Neural progenitor cell (in vitro differentiated cells): ENCODE data around the gene CCDC8.

Experiments used
- CTCF ChIP-seq: fragments of 200-600 bp; sonication (generic); IDR thresholded peaks from 2 replicates; pipeline ENCODE4 v1.5.1; 2017; ENCODE audit warnings: antibody characterized with exemption, mild to moderate bottlenecking
- EZH2 ChIP-seq: fragments of 200-600 bp; sonication (generic); IDR thresholded peaks from 2 replicates; pipeline ENCODE4 v1.6.1; 2017; ENCODE audit warnings: antibody characterized with exemption, mild to moderate bottlenecking, moderate library complexity
- EZH2phosphoT487 ChIP-seq: fragments of 200-600 bp; sonication (generic); IDR thresholded peaks from 2 replicates; pipeline ENCODE4 v1.6.1; 2017; ENCODE audit warnings: antibody characterized with exemption

DNA sequence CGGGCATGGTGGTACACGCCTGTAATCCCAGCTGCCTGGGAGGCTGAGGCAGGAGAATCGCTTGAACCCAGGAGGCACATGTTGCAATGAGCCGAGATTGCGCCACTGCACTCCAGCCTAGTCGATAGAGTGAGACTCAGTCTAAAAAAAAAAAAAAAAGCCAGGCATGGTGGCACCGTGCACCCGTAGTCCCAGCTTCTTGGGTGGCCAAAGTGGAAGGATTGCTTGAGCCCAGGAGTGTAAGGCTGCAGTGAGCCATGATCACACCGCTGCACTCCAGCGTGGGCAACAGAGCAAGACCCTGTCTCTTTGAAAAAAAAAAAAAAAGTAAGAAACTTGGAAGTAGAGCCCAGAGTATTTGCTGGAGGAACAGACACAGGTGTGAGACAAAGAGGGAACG lies 27.7 kb downstream of the CCDC8 start:
- TF ChIP-seq CTCF (no peak), EZH2 (no peak), EZH2phosphoT487 (no peak)
